NCI-H345 treated with DMSO at 0.1 percent for 48 hours (cell line): ENCODE data around the gene ECHDC3.
A peak's percentile ranks its signal among the peaks of the same experiment; 100 is the strongest.
"Not testable (repeated sequence)": the region's sequence is repeated elsewhere in the genome, so short reads cannot be mapped to it uniquely, and the experiment has no call there.

Experiments used
- DNase-seq: peaks from one replicate; lab custom pipeline; 2025; ENCODE audit not compliant: unreplicated experiment; lab: John Stamatoyannopoulos, UW

The ECHDC3 gene

GRCh38 chr10:11742009-11742778 is at the start of gene ECHDC3:
ECHDC3 (plus strand) TSS chr10:11742382; CDS start chr10:11742577, 195 bp downstream.
- peak; percentile 60 for DNase-seq

- DNase-seq = no peak
These were observed 48.8 kb upstream of the ECHDC3 start for GRCh38 chr10:11693376-11693775.

GRCh38 chr10:11695779-11696178 is 46.4 kb upstream of the ECHDC3 start:
- no peak for DNase-seq

- DNase-seq = no peak
These were observed 44.3 kb upstream of the ECHDC3 start for GRCh38 chr10:11697718-11698527.

- no peak for DNase-seq
These were observed 43.3 kb upstream of the ECHDC3 start for GRCh38 chr10:11698691-11699549.

- no peak for DNase-seq
These were observed 42.6 kb upstream of the ECHDC3 start for GRCh38 chr10:11699550-11700097.

- DNase-seq = no peak
These were observed 41.6 kb upstream of the ECHDC3 start for GRCh38 chr10:11700539-11700938.

- no peak for DNase-seq
These were observed 40.6 kb upstream of the ECHDC3 start for GRCh38 chr10:11701451-11702095.

GRCh38 chr10:11702264-11702663 is 39.9 kb upstream of the ECHDC3 start:
- DNase-seq = no peak

- DNase-seq = no peak
These were observed 38.1 kb upstream of the ECHDC3 start for GRCh38 chr10:11704092-11704491.

GRCh38 chr10:11705722-11706121 is 36.5 kb upstream of the ECHDC3 start:
- no peak for DNase-seq

- no peak for DNase-seq
These were observed 35.2 kb upstream of the ECHDC3 start for GRCh38 chr10:11706895-11707567.

GRCh38 chr10:11707624-11708350 is 34.4 kb upstream of the ECHDC3 start:
- no peak for DNase-seq

GRCh38 chr10:11708801-11709200 is 33.4 kb upstream of the ECHDC3 start:
- not testable (repeated sequence) for DNase-seq

- DNase-seq = no peak
These were observed 29.4 kb upstream of the ECHDC3 start for GRCh38 chr10:11712744-11713143.

GRCh38 chr10:11713186-11713743 is 28.9 kb upstream of the ECHDC3 start:
- no peak for DNase-seq

- DNase-seq = no peak
These were observed 28.2 kb upstream of the ECHDC3 start for GRCh38 chr10:11713963-11714362.

GRCh38 chr10:11714750-11715365 is 27.3 kb upstream of the ECHDC3 start:
- no peak for DNase-seq
